GM18505 (cell line): ENCODE data around the gene DHX30.

Experiments
- ATAC-seq: cut with Tn5 transposase; IDR thresholded peaks from one replicate; pipeline ENCODE4 v1.9.1; 2021; ENCODE audit not compliant: unreplicated experiment
- POLR2A ChIP-seq: IDR thresholded peaks from 4 replicates; pipeline ENCODE4 v1.6.1; 2011; ENCODE audit warnings: borderline replicate concordance; ENCODE audit not compliant: insufficient read depth, insufficient read length; ENCODE audit errors: extremely low read depth

The DHX30 gene

DNA sequence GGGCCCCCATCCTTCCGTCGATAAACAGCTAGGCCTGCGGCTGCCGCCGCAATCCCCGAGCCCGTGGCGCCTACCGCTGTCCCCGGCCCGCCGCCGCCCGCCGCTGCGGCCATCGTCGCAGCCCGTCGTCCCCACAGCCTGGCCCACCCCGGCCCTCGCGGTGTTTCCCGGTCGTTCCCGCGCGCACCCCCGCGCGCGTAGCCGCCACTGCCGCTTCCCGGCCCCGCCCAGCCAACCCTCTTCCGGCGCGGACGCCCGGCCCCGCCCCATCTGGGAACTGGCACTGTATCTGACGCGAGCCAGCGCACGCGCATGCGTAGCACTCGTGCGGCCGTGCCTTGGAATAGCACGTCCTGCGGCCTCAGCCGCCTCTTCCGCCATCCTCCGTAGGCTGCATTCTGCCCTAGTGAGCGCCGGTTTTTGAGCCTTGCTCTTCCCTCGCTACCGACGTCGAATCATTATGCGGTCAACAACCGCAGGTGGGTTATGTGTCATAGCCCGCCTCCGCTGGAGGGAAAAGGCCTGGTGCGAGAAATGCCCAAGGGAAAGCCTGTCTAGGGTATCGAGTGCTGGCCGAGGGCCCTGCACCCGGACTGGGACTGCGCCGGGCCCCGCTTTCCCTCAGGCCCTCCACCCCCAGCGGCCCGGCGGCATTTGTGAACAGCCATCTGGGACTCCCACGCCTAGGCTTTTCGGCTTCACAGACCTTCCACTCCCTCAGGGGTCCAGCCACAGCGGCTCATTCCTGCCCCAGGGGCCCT is 21.1 kb upstream of the DHX30 start, which contains the start of gene SMARCC1:
SMARCC1 (minus strand) TSS at position 209 of the 761 bp plus-strand sequence; CDS start at position 113, 96 bp downstream.
- ATAC-seq, result peak; percentile 73
- peak; percentile 94 for TF ChIP-seq POLR2A

DNA sequence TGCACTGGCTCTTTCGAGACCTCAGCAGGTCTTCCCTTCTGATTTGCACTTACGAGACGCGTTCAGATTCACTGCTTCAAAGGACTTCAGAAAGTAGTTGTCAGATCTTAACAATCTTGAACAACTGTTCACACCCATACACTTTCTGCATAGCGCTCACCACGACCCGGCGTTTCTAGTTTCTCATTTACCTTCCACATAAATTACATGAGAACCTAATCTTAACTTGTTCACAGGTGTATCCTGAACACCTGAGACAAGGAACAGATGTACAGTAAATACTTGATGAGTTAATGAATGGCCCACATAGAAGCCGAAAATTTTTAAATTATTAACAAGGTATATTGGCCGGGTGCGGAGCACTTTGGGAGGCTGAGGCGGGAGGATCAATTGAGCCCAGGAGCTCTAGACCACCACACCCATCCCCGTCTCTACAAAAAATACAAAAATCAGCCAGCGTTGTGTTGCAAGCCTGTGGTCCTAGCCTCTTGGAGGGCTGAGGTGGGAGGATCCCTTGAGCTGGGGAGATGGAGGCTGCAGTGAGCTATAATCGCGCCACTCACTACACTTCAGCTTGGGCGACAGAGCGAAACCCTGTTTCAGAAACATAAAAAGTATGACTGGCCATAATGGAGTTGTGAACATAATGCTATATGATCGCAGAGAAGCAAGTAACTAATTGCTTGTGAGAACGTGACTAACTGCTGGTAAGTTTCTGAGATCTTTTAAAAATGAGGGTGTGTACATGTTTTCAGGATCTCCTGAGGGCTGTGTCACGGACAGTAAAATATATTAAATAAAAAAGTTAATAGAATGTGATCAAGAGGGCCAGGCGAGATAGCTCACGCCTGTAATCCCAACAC is 20.3 kb upstream of the DHX30 start:
- no peak for ATAC-seq
- no peak for TF ChIP-seq POLR2A

- ATAC-seq, result no peak
- no peak for TF ChIP-seq POLR2A
Measured at GRCh38 chr3:47783673-47784072, 19.3 kb upstream of the DHX30 start.

GRCh38 chr3:47791193-47791855 is 11.6 kb upstream of the DHX30 start:
- ATAC-seq, result no peak
- no peak for TF ChIP-seq POLR2A

- no peak for ATAC-seq
- no peak for TF ChIP-seq POLR2A
Measured at GRCh38 chr3:47792699-47793098, 10.2 kb upstream of the DHX30 start.

- ATAC-seq, result no peak
- TF ChIP-seq POLR2A, result no peak
Measured at GRCh38 chr3:47794544-47794943, 8.4 kb upstream of the DHX30 start.

GRCh38 chr3:47799733-47800132 is 3.2 kb upstream of the DHX30 start:
- TF ChIP-seq POLR2A, result no peak
- ATAC-seq, result no peak

GRCh38 chr3:47803480-47804025 is 615 bp downstream of the DHX30 start:
- no peak for TF ChIP-seq POLR2A
- no peak for ATAC-seq

GRCh38 chr3:47804577-47804976 is 1.6 kb downstream of the DHX30 start:
- no peak for ATAC-seq
- no peak for TF ChIP-seq POLR2A

DNA sequence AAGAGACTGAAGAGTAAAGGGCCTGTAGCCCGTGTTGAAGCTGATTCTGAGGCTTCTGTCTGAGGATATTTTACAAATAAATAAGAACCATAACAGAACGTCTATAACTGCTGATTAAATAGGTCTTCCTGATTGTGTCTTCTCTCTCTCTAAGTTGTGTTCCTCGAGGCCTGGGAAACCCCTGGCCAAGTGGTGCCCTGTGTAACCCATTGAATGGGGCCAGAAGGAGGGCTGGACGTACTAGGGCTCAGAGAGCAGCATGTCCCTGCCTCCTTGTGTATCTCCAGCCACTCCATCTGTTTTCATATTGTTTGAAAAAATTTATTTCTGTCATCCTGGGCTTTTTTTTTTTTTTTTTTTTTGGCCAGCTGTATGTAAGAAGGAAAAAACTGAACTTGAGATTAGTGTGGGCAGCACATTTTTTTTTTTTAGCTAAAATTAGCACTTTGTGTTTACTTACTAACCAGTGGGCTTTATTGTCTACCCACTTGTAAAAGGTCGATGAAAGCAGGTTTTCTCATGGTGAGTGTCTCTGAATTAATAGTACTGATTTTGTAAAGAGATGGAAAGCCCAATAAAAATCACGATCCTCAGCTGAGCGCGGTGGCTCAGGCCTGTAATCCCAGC is 10.7 kb downstream of the DHX30 start:
- no peak for ATAC-seq
- no peak for TF ChIP-seq POLR2A

DNA sequence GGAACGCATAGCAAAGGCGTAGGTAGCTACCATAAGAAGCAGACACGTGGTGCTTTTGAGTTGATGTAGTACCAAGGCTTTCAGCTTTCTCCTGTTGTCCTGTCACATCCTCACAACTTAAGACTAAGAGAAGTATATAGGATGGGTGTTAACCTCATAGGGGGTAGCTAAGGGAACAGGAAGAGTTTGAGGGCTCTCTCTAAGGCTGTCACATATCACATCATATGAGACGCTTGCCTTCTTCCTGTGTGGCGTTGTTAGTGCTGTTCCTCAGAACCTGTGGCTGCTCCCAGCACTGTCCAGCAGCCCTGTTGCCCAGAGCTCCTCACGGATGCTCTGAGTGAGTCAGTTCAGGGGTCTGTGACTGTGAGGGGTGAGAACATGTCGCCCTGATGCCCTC is 14.7 kb downstream of the DHX30 start:
- no peak for ATAC-seq
- TF ChIP-seq POLR2A, result no peak

DNA sequence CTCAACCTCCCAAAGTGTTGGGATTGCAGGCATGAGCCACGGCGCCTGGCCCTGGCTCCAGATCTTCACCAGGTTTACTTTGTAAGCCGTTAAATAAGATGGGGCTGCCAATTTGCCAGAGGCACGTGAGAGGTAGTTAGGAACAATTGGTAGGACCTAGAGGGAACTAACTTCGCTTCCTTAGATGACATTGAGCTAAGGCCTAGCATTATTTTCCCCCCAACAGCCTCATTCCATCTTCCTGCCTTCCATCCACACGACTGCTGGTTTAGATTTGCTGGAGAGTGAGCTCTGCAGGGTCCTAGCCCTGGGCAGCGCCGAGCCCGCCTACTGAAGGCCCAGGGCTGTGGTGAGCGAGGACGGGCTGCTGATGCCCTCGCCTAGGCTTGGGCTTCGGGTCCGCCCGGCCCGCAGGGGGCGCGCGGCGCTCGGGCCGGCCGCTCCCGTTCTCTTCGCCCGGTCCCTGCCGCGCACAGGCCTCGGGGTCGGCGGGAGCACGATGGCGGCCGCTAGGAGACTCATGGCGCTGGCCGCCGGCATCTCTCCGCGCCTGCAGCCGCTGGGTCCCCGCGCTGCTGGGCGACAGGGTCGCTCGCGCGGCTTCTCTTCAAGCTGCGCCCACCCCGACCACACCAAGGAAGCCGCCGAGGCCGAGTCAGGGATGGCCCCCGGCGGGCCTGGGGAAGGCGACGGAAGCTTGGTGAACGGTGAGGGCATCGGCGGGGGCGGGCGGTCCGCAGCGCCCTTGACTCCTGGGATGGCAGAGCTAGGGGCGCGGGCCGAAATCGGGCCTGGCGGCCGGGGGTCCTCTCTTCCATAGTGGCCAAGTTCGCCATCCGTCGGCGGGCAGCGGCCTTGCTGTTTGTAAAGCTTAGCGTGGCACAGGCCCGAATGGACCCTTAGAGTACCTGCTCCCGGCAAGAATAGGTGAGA is 21.9 kb downstream of the DHX30 start:
- peak; percentile 84 for TF ChIP-seq POLR2A
- ATAC-seq, result peak; percentile 87
